DOHH2 (cell line): Measurements from ENCODE around the gene EXOC8.

Source experiments
- H3F3A ChIP-seq: fragments of 200-600 bp; sonication (generic), shearing (Covaris generic); 2 replicates; pipeline ENCODE4 v1.6.0; 2016; ENCODE audit warnings: antibody characterized with exemption, mild to moderate bottlenecking; ENCODE audit not compliant: control insufficient read depth, insufficient read depth
- H3K27ac ChIP-seq: fragments of 200-600 bp; sonication (generic); 2 replicates; pipeline ENCODE4 v1.5.1; 2014; ENCODE audit warnings: low read depth, mild to moderate bottlenecking, low read length, moderate library complexity
- H3K27me3 ChIP-seq: fragments of 200-600 bp; sonication (generic); 2 replicates; pipeline ENCODE4 v1.6.1; 2014; ENCODE audit warnings: mild to moderate bottlenecking, low read length, mixed read lengths; ENCODE audit not compliant: control insufficient read depth
- H3K36me3 ChIP-seq: fragments of 200-600 bp; sonication (generic); 2 replicates; pipeline ENCODE4 v1.6.1; 2014; ENCODE audit warnings: mild to moderate bottlenecking, low read length, moderate library complexity, mixed read lengths; ENCODE audit not compliant: control insufficient read depth
- H3K4me1 ChIP-seq: fragments of 200-600 bp; sonication (generic); 2 replicates; pipeline ENCODE4 v1.6.1; 2014; ENCODE audit warnings: mild to moderate bottlenecking, low read length, mixed read lengths; ENCODE audit not compliant: control insufficient read depth
- H3K4me2 ChIP-seq: fragments of 200-600 bp; sonication (generic); 2 replicates; pipeline ENCODE4 v1.6.0; 2014; ENCODE audit warnings: mild to moderate bottlenecking, low read length, moderate library complexity
- H3K4me3 ChIP-seq: fragments of 200-600 bp; sonication (generic); 2 replicates; pipeline ENCODE4 v1.5.1; 2014; ENCODE audit warnings: mild to moderate bottlenecking, low read length, mixed read lengths
- H3K79me2 ChIP-seq: fragments of 200-600 bp; sonication (generic); 2 replicates; pipeline ENCODE4 v1.6.1; 2014; ENCODE audit warnings: mild to moderate bottlenecking, low read length, mixed read lengths; ENCODE audit not compliant: control insufficient read depth
- H3K9me2 ChIP-seq: fragments of 200-600 bp; sonication (generic); replicated peaks from 2 replicates; pipeline ENCODE4 v1.6.1; 2014; ENCODE audit warnings: mild to moderate bottlenecking, low read length, mixed read lengths; ENCODE audit not compliant: control insufficient read depth
- H3K9me3 ChIP-seq: fragments of 200-600 bp; sonication (generic); 2 replicates; pipeline ENCODE4 v1.6.1; 2014; ENCODE audit warnings: antibody characterized with exemption, low read length, mixed read lengths; ENCODE audit not compliant: control insufficient read depth, insufficient read depth
- H4K20me1 ChIP-seq: fragments of 200-600 bp; sonication (generic); 2 replicates; pipeline ENCODE4 v1.6.0; 2014; ENCODE audit warnings: low read depth, mild to moderate bottlenecking, antibody characterized with exemption, low read length, moderate library complexity; ENCODE audit not compliant: control insufficient read depth, insufficient read depth
- CTCF ChIP-seq: fragments of 200-600 bp; sonication (generic); IDR thresholded peaks from one replicate; pipeline ENCODE4 v1.5.1; 2014; ENCODE audit warnings: antibody characterized with exemption, mild to moderate bottlenecking, low read depth, low read length; ENCODE audit not compliant: poor library complexity, severe bottlenecking
- EZH2phosphoT487 ChIP-seq: fragments of 200-600 bp; sonication (generic); IDR thresholded peaks from 2 replicates; pipeline ENCODE4 v1.6.1; 2017; ENCODE audit warnings: borderline replicate concordance, mild to moderate bottlenecking, antibody characterized with exemption, low read length, moderate library complexity, mixed read lengths

The EXOC8 gene

GRCh38 chr1:231384696-231385415, 47.2 kb upstream of the EXOC8 start:
- Histone ChIP-seq H3K4me1 (peaks cover 18% of the 10 kb centered on the region), H3K4me3 (no peak overlapping the region), H3K27ac (no peak overlapping the region), H3K9me3 (no peaks in the 10 kb centered on the region), H3K4me2 (no peak overlapping the region), H3K27me3 (no peaks in the 10 kb centered on the region), H3K9me2 (no peaks in the 10 kb centered on the region), H3F3A (0 out of 2 replicates have a peak, but pooled peaks cover 4% of the 10 kb centered on the region), H3K36me3 (no peaks in the 10 kb centered on the region), H3K79me2 (peaks cover 65% of the 10 kb centered on the region), H4K20me1 (peaks cover 6% of the 10 kb centered on the region; the same call in 1 of the 2 replicates)
- TF ChIP-seq EZH2phosphoT487 (no peak), CTCF (no peak)

- H3K79me2 ChIP-seq = peaks cover 67% of the 10 kb centered on the region
- no peaks in the 10 kb centered on the region for H3K36me3 ChIP-seq
- H3K9me2 ChIP-seq = no peaks in the 10 kb centered on the region
- 0 out of 2 replicates have a peak, but pooled peaks cover 4% of the 10 kb centered on the region for H3F3A ChIP-seq
- no peak overlapping the region for H3K4me3 ChIP-seq
- H3K4me1 ChIP-seq = peaks cover 17% of the 10 kb centered on the region
- no peak overlapping the region for H3K4me2 ChIP-seq
- no peak for TF ChIP-seq CTCF
- no peak for TF ChIP-seq EZH2phosphoT487
- H3K27me3 ChIP-seq = no peaks in the 10 kb centered on the region
- peaks cover 9% of the 10 kb centered on the region; the same call in 1 of the 2 replicates for H4K20me1 ChIP-seq
- no peaks in the 10 kb centered on the region for H3K9me3 ChIP-seq
- H3K27ac ChIP-seq = no peak overlapping the region
Observed at GRCh38 chr1:231383159-231383860, 45.7 kb upstream of the EXOC8 start.

- H3K9me2 ChIP-seq = no peaks in the 10 kb centered on the region
- H3K9me3 ChIP-seq = no peaks in the 10 kb centered on the region
- H3K4me2 ChIP-seq = no peak overlapping the region
- peaks cover 65% of the 10 kb centered on the region for H3K79me2 ChIP-seq
- peaks cover 9% of the 10 kb centered on the region; the same call in 1 of the 2 replicates for H4K20me1 ChIP-seq
- no peaks in the 10 kb centered on the region for H3K27me3 ChIP-seq
- no peak overlapping the region for H3K4me3 ChIP-seq
- H3K27ac ChIP-seq = no peak overlapping the region
- TF ChIP-seq EZH2phosphoT487 (no peak), CTCF (no peak)
- 0 out of 2 replicates have a peak, but pooled peaks cover 4% of the 10 kb centered on the region for H3F3A ChIP-seq
- no peaks in the 10 kb centered on the region for H3K36me3 ChIP-seq
- H3K4me1 ChIP-seq = peaks cover 8% of the 10 kb centered on the region
Observed at GRCh38 chr1:231382426-231382825, 44.8 kb upstream of the EXOC8 start.
